H9 (cell line): Measurements from ENCODE around the gene PHKG2. TPM values are rescaled to one million over a fixed set of nuclear protein-coding genes. Genes with fewer than 3 reads are reported as not detected.

Source experiments
- DNase-seq: peaks from one replicate; pipeline ENCODE4 v3.0.0-alpha.2; 2017
- H2AFZ ChIP-seq: one replicate; pipeline ENCODE4 v1.6.1; 2013; ENCODE audit warnings: mild to moderate bottlenecking, low read length, control low read depth, moderate library complexity
- H2AK5ac ChIP-seq: 2 replicates; pipeline ENCODE4 v1.6.1; 2013; ENCODE audit warnings: low read length, control low read depth, mixed read lengths; ENCODE audit not compliant: insufficient read length
- H2BK120ac ChIP-seq: one replicate; pipeline ENCODE4 v1.6.1; 2013; ENCODE audit warnings: low read depth, mild to moderate bottlenecking, low read length, control low read depth, inconsistent platforms; ENCODE audit not compliant: poor library complexity, severe bottlenecking
- H2BK12ac ChIP-seq: 2 replicates; pipeline ENCODE4 v1.6.1; 2013; ENCODE audit warnings: low read length, control low read depth, mixed read lengths, low read depth; ENCODE audit not compliant: insufficient read length
- H2BK15ac ChIP-seq: 2 replicates; pipeline ENCODE4 v1.6.1; 2013; ENCODE audit warnings: low read depth, low read length, control low read depth
- H2BK20ac ChIP-seq: one replicate; pipeline ENCODE4 v1.6.1; 2013; ENCODE audit warnings: low read depth, mild to moderate bottlenecking, low read length, control low read depth, inconsistent platforms; ENCODE audit not compliant: poor library complexity, severe bottlenecking
- H2BK5ac ChIP-seq: 2 replicates; pipeline ENCODE4 v1.6.1; 2013; ENCODE audit warnings: low read length, control low read depth, mixed read lengths; ENCODE audit not compliant: insufficient read length
- H3K14ac ChIP-seq: 2 replicates; pipeline ENCODE4 v1.6.1; 2013; ENCODE audit warnings: low read length, control low read depth; ENCODE audit not compliant: insufficient read depth
- H3K18ac ChIP-seq: 2 replicates; pipeline ENCODE4 v1.6.1; 2013; ENCODE audit warnings: low read depth, mild to moderate bottlenecking, mixed read lengths, low read length, control low read depth; ENCODE audit not compliant: insufficient read length
- H3K23ac ChIP-seq: 2 replicates; pipeline ENCODE4 v1.6.1; 2013; ENCODE audit warnings: low read length, control low read depth, mixed read lengths, low read depth; ENCODE audit not compliant: insufficient read length
- H3K23me2 ChIP-seq: 2 replicates; pipeline ENCODE4 v1.6.1; 2013; ENCODE audit warnings: low read depth, mild to moderate bottlenecking, mixed read lengths, low read length, control low read depth; ENCODE audit not compliant: insufficient read length, poor library complexity, severe bottlenecking
- H3K27ac ChIP-seq: 2 replicates; pipeline ENCODE4 v1.5.1; 2013; ENCODE audit warnings: low read length, control low read depth, mixed read lengths, low read depth; ENCODE audit not compliant: insufficient read length
- H3K27me3 ChIP-seq: 2 replicates; pipeline ENCODE4 v1.6.1; 2013; ENCODE audit warnings: low read length, control low read depth, inconsistent platforms; ENCODE audit not compliant: insufficient read depth
- H3K4ac ChIP-seq: 2 replicates; pipeline ENCODE4 v1.6.1; 2013; ENCODE audit warnings: low read depth, mild to moderate bottlenecking, control low read depth, inconsistent platforms, low read length, moderate library complexity
- H3K4me1 ChIP-seq: 2 replicates; pipeline ENCODE4 v1.6.1; 2013; ENCODE audit warnings: low read length, control low read depth, inconsistent platforms; ENCODE audit not compliant: insufficient read depth
- H3K4me2 ChIP-seq: 2 replicates; pipeline ENCODE4 v1.6.1; 2013; ENCODE audit warnings: low read length, control low read depth, mixed read lengths; ENCODE audit not compliant: insufficient read length, insufficient read depth
- H3K56ac ChIP-seq: 2 replicates; pipeline ENCODE4 v1.6.1; 2013; ENCODE audit warnings: low read depth, mild to moderate bottlenecking, mixed read lengths, low read length, control low read depth; ENCODE audit not compliant: insufficient read length
- H3K79me1 ChIP-seq: 2 replicates; pipeline ENCODE4 v1.6.1; 2013; ENCODE audit warnings: low read depth, mild to moderate bottlenecking, moderate library complexity, low read length, control low read depth, inconsistent platforms; ENCODE audit not compliant: insufficient read depth, poor library complexity, severe bottlenecking
- H3K79me2 ChIP-seq: 2 replicates; pipeline ENCODE4 v1.6.1; 2013; ENCODE audit warnings: low read length, control low read depth, inconsistent platforms; ENCODE audit not compliant: insufficient read depth
- H3K9ac ChIP-seq: 2 replicates; pipeline ENCODE4 v1.6.1; 2013; ENCODE audit warnings: low read length, control low read depth, mixed read lengths; ENCODE audit not compliant: insufficient read length; ENCODE audit errors: extremely low read depth
- H3K9me3 ChIP-seq: one replicate; pipeline ENCODE4 v1.6.1; 2013; ENCODE audit warnings: low read depth, low read length, inconsistent platforms; ENCODE audit not compliant: control insufficient read depth
- H3T11ph ChIP-seq: one replicate; pipeline ENCODE4 v1.6.1; 2013; ENCODE audit warnings: mild to moderate bottlenecking, low read length, control low read depth, inconsistent platforms
- H4K20me1 ChIP-seq: one replicate; pipeline ENCODE4 v1.6.1; 2013; ENCODE audit not compliant: control insufficient read depth, insufficient read length, insufficient read depth
- H4K5ac ChIP-seq: 2 replicates; pipeline ENCODE4 v1.6.1; 2013; ENCODE audit warnings: low read depth, mild to moderate bottlenecking, mixed read lengths, low read length, control low read depth; ENCODE audit not compliant: insufficient read length
- H4K8ac ChIP-seq: replicated peaks from 2 replicates; pipeline ENCODE4 v1.6.1; 2013; ENCODE audit warnings: low read length, control low read depth, mixed read lengths, low read depth; ENCODE audit not compliant: insufficient read length
- H4K91ac ChIP-seq: 2 replicates; pipeline ENCODE4 v1.6.1; 2013; ENCODE audit warnings: low read depth, mild to moderate bottlenecking, moderate library complexity, mixed read lengths, low read length, control low read depth; ENCODE audit not compliant: insufficient read length
- H3K27ac Mint-ChIP-seq, 3 experiments: 2 replicates in 2 of 3; 3 replicates in 1 of 3; pipeline ENCODE4 v1.8.0; 2020 to 2021; ENCODE audit warnings: mixed read lengths in 3 of 3, mild to moderate bottlenecking in 1 of 3, moderate library complexity in 1 of 3
- H3K27me3 Mint-ChIP-seq: 2 replicates; pipeline ENCODE4 v1.8.0; 2021; ENCODE audit warnings: low read depth, mild to moderate bottlenecking, moderate library complexity, mixed read lengths
- H3K36me3 Mint-ChIP-seq, 3 experiments: 2 replicates in 2 of 3; 3 replicates in 1 of 3; pipeline ENCODE4 v1.8.0; 2020 to 2021; ENCODE audit warnings: low read depth in 3 of 3, mixed read lengths in 3 of 3; ENCODE audit not compliant: insufficient read depth in 1 of 3
- H3K4me1 Mint-ChIP-seq, 2 experiments: 2 replicates each; pipeline ENCODE4 v1.8.0; 2020; ENCODE audit warnings: mixed read lengths in 2 of 2
- H3K4me3 Mint-ChIP-seq, 2 experiments: 2 replicates in 1 of 2; 3 replicates in 1 of 2; pipeline ENCODE4 v1.8.0; 2020 to 2021; ENCODE audit warnings: mild to moderate bottlenecking in 2 of 2, mixed read lengths in 2 of 2, moderate library complexity in 1 of 2
- H3K9me3 Mint-ChIP-seq, 2 experiments: 2 replicates in 1 of 2; 3 replicates in 1 of 2; pipeline ENCODE4 v1.8.0; 2020; ENCODE audit warnings: mild to moderate bottlenecking in 2 of 2, mixed read lengths in 2 of 2, moderate library complexity in 1 of 2
- CTCF ChIP-seq: fragments of 200-600 bp; sonication (generic); conservative IDR thresholded peaks from 3 replicates; pipeline ENCODE4 v1.8.0; 2021; ENCODE audit warnings: antibody characterized with exemption, mild to moderate bottlenecking
- WGBS: extraction: QIAGEN DNeasy Blood & Tissue Kit; methylation state at CpG from one replicate; pipeline ENCODE4 v1.1.7; 2013; ENCODE audit warnings: missing lambda C conversion rate, low lambda C conversion rate, mixed read lengths; ENCODE audit not compliant: insufficient read length; ENCODE audit errors: extremely low coverage; 5-methylcytosine and 5-hydroxymethylcytosine counted together
- total RNA-seq: library from RNA; stranded (reverse); gene quantifications from 2 replicates; pipeline ENCODE4 v1.2.1, GENCODE V29; 2021

Gene PHKG2
- total RNA-seq, 1 experiment from 2014 or later: 46.6 TPM

GRCh38 chr16:30728321-30728720, 19.9 kb upstream of the PHKG2 start:
- Histone ChIP-seq H3K4ac (no peak overlapping the region), H4K5ac (no peak overlapping the region), H2BK5ac (no peak overlapping the region), H2AK5ac (no peak overlapping the region), H3K27me3 (no peaks in the 10 kb centered on the region), H2BK12ac (no peak overlapping the region), H3K56ac (no peak overlapping the region), H3K18ac (no peak overlapping the region), H3K9ac (peak overlapping the region; percentile 16), H3K14ac (no peak overlapping the region), H3K4me2 (no peak overlapping the region), H3K23ac (no peak overlapping the region), H2AFZ (no peak overlapping the region), H2BK20ac (no peak overlapping the region), H4K91ac (no peak overlapping the region), H3K27ac (no peak overlapping the region), H3K23me2 (no peaks in the 10 kb centered on the region), H3K4me1 (peaks cover 2% of the 10 kb centered on the region; the same call in 1 of the 2 replicates), H3K9me3 (no peaks in the 10 kb centered on the region), H3K79me2 (no peaks in the 10 kb centered on the region; the same call in 1 of the 2 replicates), H2BK15ac (no peak overlapping the region), H4K8ac (no peak overlapping the region), H3K79me1 (no peaks in the 10 kb centered on the region), H2BK120ac (no peak overlapping the region), H4K20me1 (no peaks in the 10 kb centered on the region), H3T11ph (no peak overlapping the region)
- peaks cover 41 to 75% (median 59%) of the 10 kb centered on the region in 3 experiments for H3K36me3 Mint-ChIP-seq
- no peak for TF ChIP-seq CTCF
- no peaks in the 10 kb centered on the region for H3K27me3 Mint-ChIP-seq
- no CpG with 5 or more reads among the region's 6 CpGs for WGBS
- peak overlapping the region in 1 of 3 experiments; percentile 34; a peak in 2 of 7 replicates for H3K27ac Mint-ChIP-seq
- DNase-seq: no peak
- peaks cover 9 to 10% of the 10 kb centered on the region in 2 experiments for H3K4me1 Mint-ChIP-seq
- no peak overlapping the region for H3K4me3 Mint-ChIP-seq
- peaks cover 0 to 2% of the 10 kb centered on the region in 2 experiments; a peak in 2 of 5 replicates for H3K9me3 Mint-ChIP-seq
